Astrocyte of the cerebellum (primary cell): Measurements from ENCODE around the gene USP54.
"Not testable (repeated sequence)": the region's sequence is repeated elsewhere in the genome, so short reads cannot be mapped to it uniquely, and the experiment has no call there.

Source experiments
- DNase-seq: peaks from one replicate; pipeline ENCODE4 v3.0.0-alpha.2; 2011; ENCODE audit warnings: low read depth
- H3K4me3 ChIP-seq: 2 replicates; pipeline ENCODE4 v1.5.1; 2011; ENCODE audit warnings: mild to moderate bottlenecking, low read depth, low read length, moderate library complexity
- in situ Hi-C: cut with HindIII; loops from 2 replicates; pipeline ENCODE4 v1.10.0; 2017; ENCODE audit warnings: low sequenced_read_pairs
- TF ChIP-seq, protein P1 (sequence below): IDR thresholded peaks from 2 replicates; pipeline ENCODE4 v1.5.1; 2012; ENCODE audit warnings: low read length, low read depth, moderate library complexity, mild to moderate bottlenecking; ENCODE audit errors: missing control alignments

Gene USP54

DNA sequence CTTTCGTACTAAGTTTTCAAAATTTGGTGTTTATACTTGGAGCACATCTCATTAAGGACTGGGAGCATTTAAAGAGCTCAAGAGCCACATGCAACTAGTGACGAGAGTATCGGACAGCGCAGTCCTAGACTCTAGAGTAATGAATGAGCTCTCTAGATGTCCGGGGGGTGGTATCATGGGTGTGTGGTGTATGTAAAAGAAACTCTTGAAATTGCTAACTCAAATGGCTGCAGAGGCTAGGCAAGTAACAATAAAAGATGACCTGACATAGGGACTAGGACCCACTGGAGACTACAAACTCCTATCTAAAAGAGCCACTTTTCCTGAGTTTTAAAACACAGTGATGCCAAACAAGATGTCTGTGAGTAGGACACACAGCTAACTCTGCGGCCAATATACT, 36.2 kb upstream of the USP54 start:
- DNase-seq, result no peak
- no peak overlapping the region for H3K4me3 ChIP-seq
- TF ChIP-seq, protein P1, sequence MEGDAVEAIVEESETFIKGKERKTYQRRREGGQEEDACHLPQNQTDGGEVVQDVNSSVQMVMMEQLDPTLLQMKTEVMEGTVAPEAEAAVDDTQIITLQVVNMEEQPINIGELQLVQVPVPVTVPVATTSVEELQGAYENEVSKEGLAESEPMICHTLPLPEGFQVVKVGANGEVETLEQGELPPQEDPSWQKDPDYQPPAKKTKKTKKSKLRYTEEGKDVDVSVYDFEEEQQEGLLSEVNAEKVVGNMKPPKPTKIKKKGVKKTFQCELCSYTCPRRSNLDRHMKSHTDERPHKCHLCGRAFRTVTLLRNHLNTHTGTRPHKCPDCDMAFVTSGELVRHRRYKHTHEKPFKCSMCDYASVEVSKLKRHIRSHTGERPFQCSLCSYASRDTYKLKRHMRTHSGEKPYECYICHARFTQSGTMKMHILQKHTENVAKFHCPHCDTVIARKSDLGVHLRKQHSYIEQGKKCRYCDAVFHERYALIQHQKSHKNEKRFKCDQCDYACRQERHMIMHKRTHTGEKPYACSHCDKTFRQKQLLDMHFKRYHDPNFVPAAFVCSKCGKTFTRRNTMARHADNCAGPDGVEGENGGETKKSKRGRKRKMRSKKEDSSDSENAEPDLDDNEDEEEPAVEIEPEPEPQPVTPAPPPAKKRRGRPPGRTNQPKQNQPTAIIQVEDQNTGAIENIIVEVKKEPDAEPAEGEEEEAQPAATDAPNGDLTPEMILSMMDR, result no peak
- in situ Hi-C loops, result loop anchor here (5.0 kb wide), 1 partner anchor 95 kb away; no protein-coding TSS in a partner anchor

DNA sequence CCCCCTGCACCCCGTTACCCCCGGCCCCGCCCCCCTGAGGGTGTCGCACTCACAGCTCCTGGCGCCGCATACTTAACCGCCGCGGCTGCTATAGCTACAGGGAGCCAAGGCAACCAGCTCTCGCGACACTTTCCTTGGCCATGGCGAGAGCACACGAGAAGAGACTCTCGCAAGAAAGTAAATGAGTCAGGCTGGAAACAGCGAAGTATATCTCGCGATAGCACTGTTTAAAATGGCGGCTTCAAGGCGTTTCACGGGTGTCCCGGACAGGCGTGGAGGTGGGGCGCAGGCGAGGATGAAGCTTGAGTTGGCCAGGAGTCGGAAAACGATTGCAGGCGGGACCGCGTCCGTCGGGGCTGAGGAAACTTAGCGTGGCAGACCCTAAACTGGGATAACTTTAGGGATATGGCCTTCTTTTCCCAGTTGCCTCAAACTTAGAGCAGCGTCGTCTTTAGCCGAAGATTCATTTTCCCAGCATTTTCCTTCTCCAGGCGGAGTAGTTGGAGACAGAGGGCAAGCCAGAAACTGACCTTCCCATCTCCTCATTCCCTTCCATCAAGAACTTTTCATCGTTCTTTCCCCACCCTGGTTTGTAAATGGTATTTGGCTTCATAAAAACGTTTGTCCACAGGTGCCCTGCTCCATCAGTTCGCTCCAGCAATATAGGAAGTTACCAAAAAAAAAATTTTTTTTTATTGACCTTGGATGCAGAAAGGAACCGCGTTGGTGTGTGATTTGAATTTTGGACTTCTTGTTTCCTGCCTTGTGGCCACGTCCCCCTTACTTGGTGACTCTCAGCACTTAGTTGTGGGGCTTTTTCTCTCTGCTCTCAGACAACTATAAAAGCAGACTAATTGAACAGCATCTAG, 35.0 kb upstream of the USP54 start:
- H3K4me3 ChIP-seq, result peak overlapping the region; percentile 93
- TF ChIP-seq, protein P1, result no peak
- in situ Hi-C loops, result loop anchor here (5.0 kb wide), 1 partner anchor 94 kb away; no protein-coding TSS in a partner anchor
- DNase-seq, result peak; percentile 97

DNA sequence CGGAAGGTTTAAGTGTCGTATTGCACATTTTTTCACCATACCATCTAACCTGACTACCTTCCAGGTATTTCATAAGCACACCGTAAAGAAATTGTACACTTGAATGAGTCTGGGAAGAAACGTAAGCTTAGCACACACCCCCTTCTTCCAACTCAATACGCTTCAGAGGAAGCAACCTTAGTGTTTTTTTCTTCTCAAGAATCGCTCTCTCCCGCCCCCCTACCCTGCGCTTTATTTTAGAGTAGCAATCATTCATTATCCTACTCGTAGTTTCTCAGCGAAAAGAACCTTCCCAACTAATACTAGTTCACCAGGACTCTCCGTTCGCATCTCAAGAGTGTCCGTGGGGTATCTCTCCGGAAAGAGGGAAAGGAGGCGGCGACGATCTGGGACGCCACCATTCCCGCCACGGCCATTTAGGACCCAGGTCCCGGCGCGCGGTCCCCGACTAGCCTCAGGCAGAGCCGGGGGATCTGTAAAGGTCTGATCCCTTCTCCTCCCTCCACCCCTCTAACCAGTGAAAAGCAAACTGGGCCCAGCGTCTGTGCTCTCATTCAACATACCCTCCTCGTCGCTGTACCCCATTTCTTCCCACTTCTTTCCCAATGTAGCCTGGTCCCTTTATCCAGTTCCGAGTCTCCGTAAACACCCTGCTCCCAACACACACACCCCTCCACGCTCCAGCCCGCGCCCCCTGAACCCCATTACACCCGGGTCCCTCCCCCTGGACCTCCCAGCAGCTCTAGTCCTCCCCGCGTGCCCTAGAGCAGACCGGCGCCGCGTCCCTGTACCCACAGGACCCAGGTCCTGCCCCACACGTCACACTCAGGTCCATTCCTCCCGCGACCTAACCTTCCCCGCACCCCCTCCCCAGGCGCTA, 34.1 kb upstream of the USP54 start:
- TF ChIP-seq, protein P1, result no peak
- peak overlapping the region; percentile 93 for H3K4me3 ChIP-seq
- DNase-seq, result no peak
- in situ Hi-C loops, result loop anchor here (5.0 kb wide), 1 partner anchor 93 kb away; no protein-coding TSS in a partner anchor

DNA sequence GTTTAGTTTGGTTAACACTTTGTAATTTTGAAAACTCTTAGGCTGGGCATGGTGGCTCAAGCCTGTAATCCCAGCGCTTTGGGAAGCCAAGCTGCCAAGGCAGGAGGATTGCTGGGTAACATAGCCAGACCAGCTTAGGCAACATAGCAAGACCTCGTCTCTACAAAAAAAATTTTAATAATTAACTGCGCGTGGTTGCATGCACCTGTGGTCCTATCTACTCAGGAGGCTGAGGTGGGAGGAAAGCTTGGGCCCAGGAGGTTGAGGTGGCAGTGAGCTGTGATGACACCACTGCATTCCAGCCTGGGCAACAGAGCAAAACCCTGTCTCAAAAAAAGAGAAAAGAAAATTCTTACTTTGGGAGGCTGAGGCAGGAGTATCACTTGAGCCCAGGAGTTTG, 31.9 kb upstream of the USP54 start:
- no peak overlapping the region for H3K4me3 ChIP-seq
- no peak for DNase-seq
- in situ Hi-C loops, result no loop called here
- TF ChIP-seq, protein P1, result no peak

DNA sequence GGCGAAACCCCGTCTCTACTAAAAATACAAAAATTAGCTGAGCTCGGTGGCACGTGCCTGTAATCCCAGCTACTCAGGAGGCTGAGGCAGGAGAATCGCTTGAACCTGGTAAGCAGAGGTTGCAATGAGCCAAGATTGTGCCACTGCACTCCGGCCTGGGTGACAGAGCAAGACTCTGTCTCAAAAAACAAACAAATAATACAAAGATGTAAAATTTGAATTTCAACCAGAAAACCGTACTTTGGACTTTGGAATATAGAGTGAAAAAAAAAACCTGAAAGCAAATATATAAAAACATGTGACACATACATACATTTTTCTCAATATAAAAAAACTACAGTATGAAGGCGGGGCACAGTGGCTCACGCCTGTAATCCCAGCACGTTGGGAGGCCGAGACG, 29.8 kb upstream of the USP54 start:
- DNase-seq, in situ Hi-C loops, H3K4me3 ChIP-seq: not testable (repeated sequence)

DNA sequence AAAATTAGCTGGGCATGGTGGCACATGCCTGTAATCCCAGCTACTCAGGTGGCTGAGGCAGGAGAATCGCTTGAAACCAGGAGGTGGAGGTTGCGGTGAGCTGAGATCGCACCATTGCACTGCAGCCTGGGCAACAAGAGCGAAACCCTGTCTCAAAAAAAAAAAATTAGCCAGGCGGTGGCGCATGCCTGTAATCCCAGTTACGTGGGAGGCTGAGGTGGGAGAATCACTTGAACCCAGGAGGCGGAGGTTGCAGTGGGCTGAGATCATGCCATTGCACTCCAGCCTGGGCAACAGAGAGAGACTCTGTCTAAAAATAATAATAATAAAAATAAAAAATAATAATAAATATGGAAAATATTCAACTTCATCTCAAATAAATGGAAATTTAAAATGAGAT, 26.0 kb upstream of the USP54 start:
- DNase-seq, in situ Hi-C loops, H3K4me3 ChIP-seq: not testable (repeated sequence)

DNA sequence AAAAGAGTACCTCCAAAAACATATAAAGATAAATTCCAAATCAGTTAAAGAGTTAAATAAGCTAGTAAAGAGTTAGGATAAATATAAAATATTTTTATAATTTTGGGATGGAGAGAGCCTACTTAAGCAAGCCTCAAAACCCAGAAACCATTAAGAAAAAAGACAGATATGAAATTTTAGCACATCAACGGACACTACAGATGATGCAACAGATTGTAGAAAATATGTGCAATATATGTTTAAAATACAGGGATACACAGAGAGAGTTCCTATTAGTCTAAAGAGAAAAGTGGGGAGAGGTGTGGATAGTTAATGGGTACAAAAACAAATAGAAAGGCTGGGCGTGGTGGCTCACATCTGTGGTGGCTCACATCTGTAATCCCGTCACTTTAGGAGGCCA, 23.6 kb upstream of the USP54 start:
- TF ChIP-seq, protein P1, result no peak
- DNase-seq, result no peak
- H3K4me3 ChIP-seq, result no peak overlapping the region
- in situ Hi-C loops, result no loop called here
